Calu3 (cell line): ENCODE data around the gene COMMD9. TPM values are rescaled to one million over a fixed set of nuclear protein-coding genes. Genes with fewer than 3 reads are reported as not detected.

Source experiments
- BruUV-seq: library from RNA; stranded (reverse); fragments of 400-500 nt; replicated peaks from 2 replicates; lab custom pipeline; 2021; lab: Mats Ljungman, UMichigan
- CTCF ChIA-PET: fragments of 300-600 bp; sonication (Branson Sonifier 250); formaldehyde crosslinking; loops from one replicate; lab custom pipeline; 2022; ENCODE audit warnings: antibody characterized with exemption; lab: Charles Lee
- DNase-seq: peaks from one replicate; pipeline ENCODE4 v3.0.0; 2022
- H3K27ac Mint-ChIP-seq: one replicate; pipeline ENCODE4 v1.8.0; 2022; ENCODE audit warnings: mixed read lengths; ENCODE audit not compliant: unreplicated experiment
- H3K27me3 Mint-ChIP-seq: one replicate; pipeline ENCODE4 v1.8.0; 2022; ENCODE audit warnings: mixed read lengths; ENCODE audit not compliant: unreplicated experiment
- H3K36me3 Mint-ChIP-seq: one replicate; pipeline ENCODE4 v1.8.0; 2022; ENCODE audit warnings: mild to moderate bottlenecking, moderate library complexity, mixed read lengths; ENCODE audit not compliant: insufficient read depth, unreplicated experiment
- H3K4me1 Mint-ChIP-seq: one replicate; pipeline ENCODE4 v1.8.0; 2022; ENCODE audit warnings: mild to moderate bottlenecking, low read depth, mixed read lengths; ENCODE audit not compliant: unreplicated experiment
- H3K4me3 Mint-ChIP-seq: one replicate; pipeline ENCODE4 v1.8.0; 2022; ENCODE audit warnings: mild to moderate bottlenecking, low read depth, moderate library complexity, mixed read lengths; ENCODE audit not compliant: unreplicated experiment
- H3K9me3 Mint-ChIP-seq: one replicate; pipeline ENCODE4 v1.8.0; 2022; ENCODE audit warnings: low read depth, mixed read lengths; ENCODE audit not compliant: unreplicated experiment
- CTCF ChIP-seq: fragments of 200-600 bp; IDR thresholded peaks from one replicate; pipeline ENCODE4 v1.8.0; 2022; ENCODE audit warnings: antibody characterized with exemption; ENCODE audit not compliant: unreplicated experiment
- intact Hi-C: fragments of 100-400 bp; cut with micrococcal nuclease; formaldehyde crosslinking; loops from one replicate; pipeline ENCODE4 v1.10.0; 2022; ENCODE audit not compliant: unreplicated experiment
- total RNA-seq: library from RNA; stranded (reverse); gene quantifications from 2 replicates; pipeline ENCODE4 v1.2.3, GENCODE V29; 2022

Gene COMMD9
- total RNA-seq, 1 experiment from 2014 or later: 44.1 TPM

- CTCF ChIA-PET: no interaction called here
- Mint-ChIP-seq H3K9me3 (peaks cover 2% of the 10 kb centered on the region), H3K36me3 (no peaks in the 10 kb centered on the region), H3K4me1 (peaks cover 13% of the 10 kb centered on the region), H3K4me3 (no peak overlapping the region), H3K27me3 (peaks cover 44% of the 10 kb centered on the region), H3K27ac (no peak overlapping the region)
- intact Hi-C loops: loop anchor here (10.0 kb wide), 1 partner anchor 98 kb away; no protein-coding TSS in a partner anchor
- no TSS peak for BruUV-seq
- no peak for TF ChIP-seq CTCF
- DNase-seq: no peak
Measured at GRCh38 chr11:36253238-36253637, 36.0 kb downstream of the COMMD9 start.

GRCh38 chr11:36251823-36252222 is 37.4 kb downstream of the COMMD9 start:
- CTCF ChIA-PET: no interaction called here
- BruUV-seq: no TSS peak

DNA sequence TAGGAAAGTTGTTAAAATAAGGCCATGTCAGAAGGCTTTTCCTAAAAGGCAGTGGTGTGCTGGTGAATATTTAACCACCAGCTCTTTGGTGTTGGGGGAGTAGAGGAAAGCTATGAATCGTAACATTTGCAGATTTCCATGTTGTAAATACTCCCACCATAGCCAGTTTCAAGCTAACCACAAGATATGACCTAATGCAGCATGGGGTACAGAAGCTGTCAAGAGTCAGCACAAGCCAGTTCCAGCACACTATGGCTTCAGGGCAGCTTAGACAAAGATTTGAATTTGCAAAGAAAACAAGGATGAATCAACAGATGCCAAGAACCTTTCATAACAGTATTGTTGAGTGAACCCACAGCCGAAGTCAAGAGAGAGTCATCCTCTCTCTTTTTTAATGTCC is 40.0 kb downstream of the COMMD9 start:
- intact Hi-C loops: no loop called here
- Mint-ChIP-seq H3K36me3 (no peaks in the 10 kb centered on the region), H3K4me3 (no peak overlapping the region), H3K9me3 (peaks cover 2% of the 10 kb centered on the region), H3K4me1 (no peaks in the 10 kb centered on the region), H3K27ac (no peak overlapping the region), H3K27me3 (peaks cover 41% of the 10 kb centered on the region)
- CTCF ChIA-PET: interaction anchor here (1.5 kb wide), 1 partner anchor 10 kb away, joined by 8 read pairs; no protein-coding TSS in a partner anchor
- TF ChIP-seq CTCF: no peak
- no TSS peak for BruUV-seq
- DNase-seq: no peak

More at GRCh38 chr11:36251823-36252222, 37.4 kb downstream of the COMMD9 start:
- Mint-ChIP-seq H3K27me3 (peaks cover 39% of the 10 kb centered on the region), H3K36me3 (no peaks in the 10 kb centered on the region), H3K4me3 (no peak overlapping the region), H3K9me3 (peaks cover 2% of the 10 kb centered on the region), H3K4me1 (peaks cover 1% of the 10 kb centered on the region), H3K27ac (no peak overlapping the region)
- TF ChIP-seq CTCF: no peak
- intact Hi-C loops: loop anchor here (10.0 kb wide), 1 partner anchor 97 kb away; no protein-coding TSS in a partner anchor
- no peak for DNase-seq

- no peak for DNase-seq
- no peaks in the 10 kb centered on the region for H3K36me3 Mint-ChIP-seq
- H3K4me1 Mint-ChIP-seq: no peaks in the 10 kb centered on the region
- BruUV-seq: no TSS peak
- peaks cover 2% of the 10 kb centered on the region for H3K9me3 Mint-ChIP-seq
- TF ChIP-seq CTCF: no peak
- CTCF ChIA-PET: no interaction called here
- no peak overlapping the region for H3K27ac Mint-ChIP-seq
- intact Hi-C loops: no loop called here
- no peak overlapping the region for H3K4me3 Mint-ChIP-seq
- peaks cover 41% of the 10 kb centered on the region for H3K27me3 Mint-ChIP-seq
Measured at GRCh38 chr11:36248436-36248835, 40.8 kb downstream of the COMMD9 start.
